ENCODE measurements around the gene VAV3. TPM values are rescaled to one million over a fixed set of nuclear protein-coding genes. Genes with fewer than 3 reads are reported as not detected.
A peak's percentile ranks its signal among the peaks of the same experiment; 100 is the strongest.

The VAV3 gene
- total and polyA plus RNA-seq, 2 of the 13 experiments (the other 11 are each of a cell fraction or from before 2014, with no cell fraction given) = 15.9 to 29.8 TPM

DNA sequence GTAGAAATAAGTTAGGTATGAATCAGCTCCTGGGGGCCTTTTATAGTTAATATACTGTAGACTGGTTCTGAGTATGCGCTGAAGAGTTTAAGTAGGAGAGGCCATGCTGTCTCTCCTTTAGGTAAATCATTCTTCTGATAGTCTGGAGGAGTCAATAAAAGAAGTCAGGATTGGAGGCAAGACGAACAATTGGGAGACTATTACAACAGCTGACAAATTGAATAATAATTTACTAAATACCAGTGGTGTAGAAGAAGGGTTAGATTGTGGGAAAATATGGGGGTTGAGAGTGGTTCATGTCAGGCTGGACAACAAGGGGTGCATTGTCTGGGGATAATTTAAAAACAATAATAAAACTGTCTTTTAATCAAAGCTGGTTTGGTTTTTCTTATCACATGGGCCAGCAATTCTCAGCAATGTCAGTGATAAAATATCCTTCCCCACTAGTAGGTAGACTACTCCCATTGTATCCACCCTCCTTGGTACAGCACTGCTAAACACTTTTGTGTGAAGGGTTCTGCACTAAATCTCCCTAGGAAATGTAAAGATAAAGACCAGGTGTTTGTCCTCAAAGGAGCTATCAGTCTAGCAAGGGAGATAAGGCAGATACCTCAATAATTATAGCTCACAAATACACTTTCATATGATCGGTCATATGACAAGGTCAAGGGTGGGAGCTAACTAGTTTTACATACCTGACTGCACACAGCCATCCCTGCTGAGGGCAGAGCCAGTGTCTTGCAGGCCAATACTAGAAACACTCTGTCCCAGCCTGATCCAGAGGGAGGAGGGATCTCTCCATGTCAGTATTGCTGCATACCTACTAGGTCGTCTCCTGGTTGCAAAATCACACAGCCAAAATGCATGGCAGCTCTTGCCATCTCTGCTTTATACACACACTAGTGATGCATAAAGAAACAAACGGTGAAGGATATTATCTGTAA, 299.7 kb downstream of the VAV3 start:
- H3K27ac ChIP-seq (ENCODE audit: extremely low read length, insufficient read depth, low read length) = no peak overlapping the region
- no peaks in the 10 kb centered on the region for H3K9me3 ChIP-seq (ENCODE audit: low read length)
- 90% methylated on average over 4 of the region's 5 CpGs for WGBS (ENCODE audit: low lambda C conversion rate)
- FAIRE-seq (no peak), DNase-seq (ENCODE audit: low spot score) (no peak), ATAC-seq (peak; percentile 37; the same call in 2 of the 3 replicates)
- peaks cover 0 to 3% of the 10 kb centered on the region in 2 experiments; a peak in 1 of 5 replicates for H3K36me3 ChIP-seq (replicated peaks in 1 of 2; ENCODE audit: control insufficient read depth in 1 of 2, insufficient read depth in 2 of 2, low read length in 2 of 2)
- POLR2A ChIA-PET = interaction anchor here (1.2 kb wide), 1 partner anchor 16 kb away, joined by 4 read pairs; no protein-coding TSS in a partner anchor
- H2AFZ ChIP-seq (ENCODE audit: low read length) = no peak overlapping the region
- no peaks in the 10 kb centered on the region for H4K20me1 ChIP-seq (ENCODE audit: insufficient read depth, low read length)
- no peaks in the 10 kb centered on the region for H3K27me3 ChIP-seq (ENCODE audit: control insufficient read depth in 1 of 2, insufficient read depth in 2 of 2, low read length in 2 of 2)
- H3K4me3 ChIP-seq (replicated peaks in 1 of 3; ENCODE audit: insufficient read depth in 1 of 3, low read depth in 2 of 3, low read length in 3 of 3) = no peak overlapping the region
- in situ Hi-C loops (cut with HindIII; ENCODE audit: extremely low pct_ligation_motif_present, low pct_unique_long_range_greater_than_20kb) (no loop called here), intact Hi-C loops (cut with micrococcal nuclease; ENCODE audit: unreplicated experiment) (no loop called here)
- peaks cover 24% of the 10 kb centered on the region for H3K4me1 ChIP-seq (ENCODE audit: insufficient read depth, low read length)
- no TSS peak for BruUV-seq (replicated peaks)
- CTCF ChIA-PET (ENCODE audit: low intra/inter-chr PET ratio, low total read pairs) = no interaction called here
- no peak overlapping the region for H3K4me2 ChIP-seq (ENCODE audit: low read depth, low read length)
- no peak overlapping the region for H3K9ac ChIP-seq (ENCODE audit: insufficient read depth, low read depth, low read length)
- no peaks in the 10 kb centered on the region for H3K79me2 ChIP-seq (ENCODE audit: insufficient read depth, low read length)
- no peak for TF ChIP-seq ZNF589 (CRISPR knock-in tag; conservative IDR thresholded peaks at IDR 0.05)
- TF ChIP-seq PPARG (CRISPR knock-in tag; conservative IDR thresholded peaks at IDR 0.05) = no peak
- no peak for TF ChIP-seq ZNF546 (CRISPR knock-in tag; conservative IDR thresholded peaks at IDR 0.05)
- TF ChIP-seq SIN3A (IDR thresholded peaks at IDR 0.05; ENCODE audit: borderline replicate concordance, low read depth, low read length) = no peak
- no peak for TF ChIP-seq HOXD1 (CRISPR knock-in tag; IDR thresholded peaks at IDR 0.05)
- TF ChIP-seq, protein P1, sequence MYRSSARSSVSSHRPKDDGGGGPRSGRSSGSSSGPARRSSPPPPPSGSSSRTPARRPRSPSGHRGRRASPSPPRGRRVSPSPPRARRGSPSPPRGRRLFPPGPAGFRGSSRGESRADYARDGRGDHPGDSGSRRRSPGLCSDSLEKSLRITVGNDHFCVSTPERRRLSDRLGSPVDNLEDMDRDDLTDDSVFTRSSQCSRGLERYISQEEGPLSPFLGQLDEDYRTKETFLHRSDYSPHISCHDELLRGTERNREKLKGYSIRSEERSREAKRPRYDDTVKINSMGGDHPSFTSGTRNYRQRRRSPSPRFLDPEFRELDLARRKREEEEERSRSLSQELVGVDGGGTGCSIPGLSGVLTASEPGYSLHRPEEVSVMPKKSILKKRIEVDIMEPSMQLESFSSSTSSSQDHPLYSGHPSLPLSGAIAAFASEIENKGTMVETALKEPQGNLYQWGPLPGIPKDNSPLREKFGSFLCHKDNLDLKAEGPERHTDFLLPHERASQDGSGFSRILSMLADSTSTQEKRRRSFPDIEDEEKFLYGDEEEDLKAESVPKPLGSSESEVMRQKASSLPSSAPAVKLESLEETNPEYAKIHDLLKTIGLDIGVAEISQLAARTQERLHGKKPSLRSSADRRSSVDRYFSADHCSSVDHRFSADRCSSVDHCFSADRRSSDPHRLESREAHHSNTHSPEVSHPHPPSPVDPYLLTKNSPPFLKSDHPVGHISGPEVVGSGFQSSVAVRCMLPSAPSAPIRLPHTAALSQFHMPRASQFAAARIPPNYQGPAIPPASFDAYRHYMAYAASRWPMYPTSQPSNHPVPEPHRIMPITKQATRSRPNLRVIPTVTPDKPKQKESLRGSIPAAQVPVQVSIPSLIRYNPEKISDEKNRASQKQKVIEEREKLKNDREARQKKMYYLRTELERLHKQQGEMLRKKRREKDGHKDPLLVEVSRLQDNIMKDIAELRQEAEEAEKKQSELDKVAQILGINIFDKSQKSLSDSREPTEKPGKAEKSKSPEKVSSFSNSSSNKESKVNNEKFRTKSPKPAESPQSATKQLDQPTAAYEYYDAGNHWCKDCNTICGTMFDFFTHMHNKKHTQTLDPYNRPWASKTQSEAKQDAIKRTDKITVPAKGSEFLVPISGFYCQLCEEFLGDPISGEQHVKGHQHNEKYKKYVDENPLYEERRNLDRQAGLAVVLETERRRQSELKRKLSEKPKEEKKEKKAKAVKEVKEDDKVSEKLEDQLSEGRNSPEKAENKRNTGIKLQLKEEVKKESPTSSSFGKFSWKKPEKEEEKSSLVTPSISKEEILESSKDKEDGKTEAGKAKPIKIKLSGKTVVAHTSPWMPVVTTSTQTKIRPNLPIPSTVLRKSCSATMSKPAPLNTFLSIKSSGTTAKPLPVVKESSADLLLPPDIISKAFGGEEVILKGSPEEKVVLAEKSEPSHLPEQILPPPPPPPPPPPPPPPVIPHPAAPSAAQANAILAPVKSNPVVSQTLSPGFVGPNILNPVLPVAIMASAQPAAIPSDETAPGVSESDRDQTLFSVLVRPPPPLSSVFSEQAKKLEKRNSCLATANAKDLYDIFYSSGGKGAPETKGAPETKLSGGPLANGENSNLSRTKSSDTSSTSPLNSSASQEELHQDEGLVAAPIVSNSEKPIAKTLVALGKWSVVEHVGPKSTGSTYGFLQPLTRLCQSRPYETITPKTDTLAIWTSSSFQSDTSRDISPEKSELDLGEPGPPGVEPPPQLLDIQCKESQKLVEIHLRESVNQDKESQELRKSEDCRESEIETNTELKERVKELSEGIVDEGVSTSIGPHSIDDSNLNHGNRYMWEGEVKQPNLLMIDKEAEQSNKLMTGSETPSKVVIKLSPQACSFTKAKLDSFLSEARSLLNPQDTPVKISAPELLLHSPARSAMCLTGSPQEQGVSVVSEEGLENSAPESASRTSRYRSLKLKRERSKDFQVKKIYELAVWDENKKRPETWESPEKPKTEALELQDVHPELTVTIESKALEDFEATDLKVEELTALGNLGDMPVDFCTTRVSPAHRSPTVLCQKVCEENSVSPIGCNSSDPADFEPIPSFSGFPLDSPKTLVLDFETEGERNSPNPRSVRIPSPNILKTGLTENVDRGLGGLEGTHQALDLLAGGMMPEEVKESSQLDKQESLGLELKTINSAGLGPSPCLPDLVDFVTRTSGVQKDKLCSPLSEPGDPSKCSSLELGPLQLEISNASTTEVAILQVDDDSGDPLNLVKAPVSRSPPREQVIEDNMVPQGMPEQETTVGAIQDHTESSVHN (CRISPR knock-in tag; IDR thresholded peaks at IDR 0.05) = no peak
- TF ChIP-seq ZNF792 (CRISPR knock-in tag; IDR thresholded peaks at IDR 0.05) = no peak
- TF ChIP-seq RBFOX2 (IDR thresholded peaks at IDR 0.05; ENCODE audit: low read depth, low read length) = no peak
- TF ChIP-seq PHF8 (CRISPR knock-in tag; IDR thresholded peaks at IDR 0.05) = no peak
- TF ChIP-seq ZNF879 (CRISPR knock-in tag; IDR thresholded peaks at IDR 0.05) = no peak
- TF ChIP-seq ZNF350 (CRISPR knock-in tag; IDR thresholded peaks at IDR 0.05; ENCODE audit: borderline replicate concordance, low read depth) = no peak
- TF ChIP-seq, protein P2, sequence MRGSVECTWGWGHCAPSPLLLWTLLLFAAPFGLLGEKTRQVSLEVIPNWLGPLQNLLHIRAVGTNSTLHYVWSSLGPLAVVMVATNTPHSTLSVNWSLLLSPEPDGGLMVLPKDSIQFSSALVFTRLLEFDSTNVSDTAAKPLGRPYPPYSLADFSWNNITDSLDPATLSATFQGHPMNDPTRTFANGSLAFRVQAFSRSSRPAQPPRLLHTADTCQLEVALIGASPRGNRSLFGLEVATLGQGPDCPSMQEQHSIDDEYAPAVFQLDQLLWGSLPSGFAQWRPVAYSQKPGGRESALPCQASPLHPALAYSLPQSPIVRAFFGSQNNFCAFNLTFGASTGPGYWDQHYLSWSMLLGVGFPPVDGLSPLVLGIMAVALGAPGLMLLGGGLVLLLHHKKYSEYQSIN (CRISPR knock-in tag; IDR thresholded peaks at IDR 0.05; ENCODE audit: borderline replicate concordance) = no peak
- TF ChIP-seq ZNF430 (CRISPR knock-in tag; IDR thresholded peaks at IDR 0.05) = no peak
- TF ChIP-seq BORCS8-MEF2B (CRISPR knock-in tag; IDR thresholded peaks at IDR 0.05) = no peak
